PC-3 (cell line): ENCODE results near the gene WSCD2. TPM values are rescaled to one million over a fixed set of nuclear protein-coding genes. Genes with fewer than 3 reads are reported as not detected.

ENCODE experiments used
- ATAC-seq: fragments of 200-7000 bp; cut with Tn5 transposase; 2 replicates; pipeline ENCODE4 v1.9.1; 2020; ENCODE audit warnings: mild to moderate bottlenecking, moderate library complexity
- BruUV-seq: library from RNA; stranded (reverse); fragments of 400-500 nt; replicated peaks from 2 replicates; lab custom pipeline; 2021; lab: Mats Ljungman, UMichigan
- CTCF ChIA-PET: fragments of 300-600 bp; sonication (Branson Sonifier 250); formaldehyde crosslinking; loops from one replicate; lab custom pipeline; 2022; ENCODE audit warnings: antibody characterized with exemption; lab: Charles Lee
- POLR2A ChIA-PET: fragments of 300-600 bp; sonication (Branson Sonifier 250); formaldehyde crosslinking; loops from one replicate; lab custom pipeline; 2022; ENCODE audit warnings: antibody characterized with exemption; ENCODE audit not compliant: unreplicated experiment; lab: Charles Lee
- DNase-seq: peaks from one replicate; pipeline ENCODE4 v3.0.0-alpha.2; 2015
- H2AFZ ChIP-seq: fragments of 300-600 bp; sonication (generic); 2 replicates; pipeline ENCODE4 v1.6.0; 2016; ENCODE audit warnings: antibody characterized with exemption, low read length
- H3F3A ChIP-seq: fragments of 300-600 bp; sonication (generic); one replicate; pipeline ENCODE4 v1.6.0; 2017; ENCODE audit warnings: antibody characterized with exemption, low read length, control low read depth, mild to moderate bottlenecking; ENCODE audit not compliant: unreplicated experiment
- H3K27ac ChIP-seq: fragments of 300-600 bp; sonication (generic); 2 replicates; pipeline ENCODE4 v1.5.1; 2016; ENCODE audit warnings: mild to moderate bottlenecking, low read length
- H3K27me3 ChIP-seq: fragments of 300-600 bp; sonication (generic); 2 replicates; pipeline ENCODE4 v1.6.1; 2016; ENCODE audit warnings: low read length, mixed read lengths
- H3K36me3 ChIP-seq: fragments of 300-600 bp; sonication (generic); 2 replicates; pipeline ENCODE4 v1.6.1; 2016; ENCODE audit warnings: low read depth, mixed run types, low read length, mixed read lengths
- H3K4me1 ChIP-seq: fragments of 300-600 bp; sonication (generic); 2 replicates; pipeline ENCODE4 v1.5.1; 2016; ENCODE audit warnings: low read length; ENCODE audit not compliant: insufficient read depth
- H3K4me2 ChIP-seq: fragments of 300-600 bp; sonication (generic); 2 replicates; pipeline ENCODE4 v1.6.0; 2016; ENCODE audit warnings: low read length
- H3K4me3 ChIP-seq: fragments of 300-600 bp; sonication (generic); 2 replicates; pipeline ENCODE4 v1.5.1; 2016; ENCODE audit warnings: mild to moderate bottlenecking, low read length, mixed read lengths
- H3K79me2 ChIP-seq: fragments of 300-600 bp; sonication (generic); 2 replicates; pipeline ENCODE4 v1.6.1; 2017; ENCODE audit warnings: low read length, mixed read lengths
- H3K9ac ChIP-seq: fragments of 300-600 bp; sonication (generic); 2 replicates; pipeline ENCODE4 v1.6.0; 2016; ENCODE audit warnings: mild to moderate bottlenecking, low read length
- H3K9me2 ChIP-seq: fragments of 300-600 bp; sonication (generic); replicated peaks from 2 replicates; pipeline ENCODE4 v1.6.1; 2016; ENCODE audit warnings: mixed run types, low read length, mixed read lengths
- H3K9me3 ChIP-seq: fragments of 300-600 bp; sonication (generic); 2 replicates; pipeline ENCODE4 v1.6.1; 2016; ENCODE audit warnings: low read length, mixed read lengths
- H4K20me1 ChIP-seq: fragments of 300-600 bp; sonication (generic); 2 replicates; pipeline ENCODE4 v1.6.1; 2016; ENCODE audit warnings: low read length, mixed read lengths
- CTCF ChIP-seq: fragments of 300-600 bp; sonication (generic); conservative IDR thresholded peaks from 2 replicates; pipeline ENCODE4 v1.5.1; 2017; ENCODE audit warnings: antibody characterized with exemption, low read depth, mild to moderate bottlenecking, low read length
- EZH2 ChIP-seq: fragments of 300-600 bp; sonication (generic); IDR thresholded peaks from one replicate; pipeline ENCODE4 v1.6.1; 2017; ENCODE audit warnings: antibody characterized with exemption, mild to moderate bottlenecking, low read length; ENCODE audit not compliant: unreplicated experiment
- EZH2phosphoT487 ChIP-seq: fragments of 300-600 bp; sonication (generic); IDR thresholded peaks from 2 replicates; pipeline ENCODE4 v1.6.1; 2018; ENCODE audit warnings: mild to moderate bottlenecking, antibody characterized with exemption, low read length, borderline replicate concordance
- intact Hi-C: fragments of 100-400 bp; cut with micrococcal nuclease; formaldehyde crosslinking; loops from 2 replicates; pipeline ENCODE4 v1.9.0; 2023
- total RNA-seq: library from RNA; depleted of rRNA; stranded (reverse); fragments of >200 nt; gene quantifications from 2 replicates; pipeline ENCODE4 v1.2.3, GENCODE V29; 2014

Gene WSCD2
- total RNA-seq, 1 experiment from 2014 or later: not detected

- no peaks in the 10 kb centered on the region for H4K20me1 ChIP-seq
- no peak for TF ChIP-seq CTCF
- TF ChIP-seq EZH2: no peak
- no peak for TF ChIP-seq EZH2phosphoT487
- H2AFZ ChIP-seq: no peak overlapping the region
- H3K9ac ChIP-seq: no peak overlapping the region
- H3K4me2 ChIP-seq: no peak overlapping the region
- no peaks in the 10 kb centered on the region for H3K4me1 ChIP-seq
- no peaks in the 10 kb centered on the region for H3K9me3 ChIP-seq
- H3K4me3 ChIP-seq: no peak overlapping the region
- DNase-seq (no peak), ATAC-seq (no peak)
- intact Hi-C loops: loop anchor here (10.0 kb wide), 1 partner anchor 197 kb away; no protein-coding TSS in a partner anchor
- H3K27me3 ChIP-seq: 0 out of 2 replicates have a peak, but pooled peaks cover 6% of the 10 kb centered on the region
- ChIA-PET CTCF (no interaction called here), POLR2A (no interaction called here)
- no TSS peak for BruUV-seq
- H3K36me3 ChIP-seq: no peaks in the 10 kb centered on the region
- H3K79me2 ChIP-seq: no peaks in the 10 kb centered on the region
- no peak overlapping the region for H3K27ac ChIP-seq
- H3F3A ChIP-seq: no peaks in the 10 kb centered on the region
- no peaks in the 10 kb centered on the region for H3K9me2 ChIP-seq
These were observed 62.9 kb downstream of the WSCD2 start for GRCh38 chr12:108191938-108192337.

GRCh38 chr12:108193493-108193892, 64.4 kb downstream of the WSCD2 start:
- no peak for ATAC-seq
- no peaks in the 10 kb centered on the region for H3K4me1 ChIP-seq
- no peaks in the 10 kb centered on the region for H3K79me2 ChIP-seq
- H3K4me2 ChIP-seq: no peak overlapping the region
- ChIA-PET POLR2A (no interaction called here), CTCF (no interaction called here)
- H3K27me3 ChIP-seq: 0 out of 2 replicates have a peak, but pooled peaks cover 6% of the 10 kb centered on the region
- intact Hi-C loops: loop anchor here (10.0 kb wide), 1 partner anchor 199 kb away; no protein-coding TSS in a partner anchor
- H3K9ac ChIP-seq: no peak overlapping the region
- H4K20me1 ChIP-seq: no peaks in the 10 kb centered on the region
- H3K36me3 ChIP-seq: no peaks in the 10 kb centered on the region
- H3K27ac ChIP-seq: no peak overlapping the region
- no peaks in the 10 kb centered on the region for H3F3A ChIP-seq
- BruUV-seq: no TSS peak
- no peaks in the 10 kb centered on the region for H3K9me3 ChIP-seq
- no peak for DNase-seq
- no peak overlapping the region for H3K4me3 ChIP-seq
- TF ChIP-seq EZH2 (no peak), EZH2phosphoT487 (no peak), CTCF (no peak)
- H3K9me2 ChIP-seq: no peaks in the 10 kb centered on the region
- no peak overlapping the region for H2AFZ ChIP-seq

GRCh38 chr12:108193917-108194316, 64.8 kb downstream of the WSCD2 start:
- peak; percentile 36 for DNase-seq
- BruUV-seq: no TSS peak
- Histone ChIP-seq H3K9me3 (no peaks in the 10 kb centered on the region), H3K9ac (no peak overlapping the region), H3K27ac (no peak overlapping the region), H4K20me1 (no peaks in the 10 kb centered on the region), H3K4me2 (no peak overlapping the region), H3K36me3 (no peaks in the 10 kb centered on the region), H3F3A (no peaks in the 10 kb centered on the region), H3K27me3 (0 out of 2 replicates have a peak, but pooled peaks cover 6% of the 10 kb centered on the region), H3K4me3 (no peak overlapping the region), H3K4me1 (no peaks in the 10 kb centered on the region), H2AFZ (no peak overlapping the region), H3K9me2 (no peaks in the 10 kb centered on the region), H3K79me2 (no peaks in the 10 kb centered on the region)
- ChIA-PET POLR2A (no interaction called here), CTCF (no interaction called here)
- intact Hi-C loops: loop anchor here (10.0 kb wide), 1 partner anchor 199 kb away; no protein-coding TSS in a partner anchor
- no peak for ATAC-seq
- TF ChIP-seq EZH2: no peak
- no peak for TF ChIP-seq EZH2phosphoT487
- peak; percentile 82 for TF ChIP-seq CTCF
